Right cardiac atrium (tissue), 5 donors: Measurements from ENCODE around the gene DNAJB5. TPM values are rescaled to one million over a fixed set of nuclear protein-coding genes. Genes with fewer than 3 reads are reported as not detected.
"Not testable (repeated sequence)": the region's sequence is repeated elsewhere in the genome, so short reads cannot be mapped to it uniquely, and the experiment has no call there.

Experiments
- ATAC-seq, 2 donors: fragments of 200-7000 bp; cut with Tn5 transposase; one replicate each; pipeline versions ENCODE4 v1.8.0 to v1.9.1; 2020; ENCODE audit warnings: moderate library complexity in 2 of 2, mild to moderate bottlenecking in 1 of 2
- DNase-seq, 3 donors: peaks; one replicate each; pipeline ENCODE4 v3.0.0-alpha.2; 2020
- H3K27ac ChIP-seq: one replicate; pipeline ENCODE4 v1.5.1; 2013; ENCODE audit warnings: mild to moderate bottlenecking, low read length, control low read depth, moderate library complexity
- H3K27me3 ChIP-seq: one replicate; pipeline ENCODE4 v1.6.1; 2013; ENCODE audit not compliant: control insufficient read depth, insufficient read depth
- H3K4me1 ChIP-seq: one replicate; pipeline ENCODE4 v1.6.1; 2013; ENCODE audit warnings: low read length; ENCODE audit not compliant: control insufficient read depth, insufficient read depth
- H3K4me3 ChIP-seq: one replicate; pipeline ENCODE4 v1.5.1; 2013; ENCODE audit warnings: low read length, control low read depth
- H3K9me3 ChIP-seq: one replicate; pipeline ENCODE4 v1.6.1; 2013; ENCODE audit warnings: low read length; ENCODE audit not compliant: control insufficient read depth
- WGBS: extraction: QIAGEN DNeasy Blood & Tissue Kit; methylation state at CpG from one replicate; pipeline ENCODE4 v1.1.7; 2013; 5-methylcytosine and 5-hydroxymethylcytosine counted together
- intact Hi-C, 4 donors: fragments of 100-400 bp; cut with DNase I; formaldehyde crosslinking; loops; one replicate each; pipeline versions ENCODE4 v1.11.0 to v1.14.0; 2022 to 2023
- long read RNA-seq, 4 donors: library from polyadenylated mRNA; unstranded; transcript quantifications; one replicate each; pipeline ENCODE4 v2.0.0, GENCODE V29; 2020 to 2021
- polyA plus RNA-seq: library from polyadenylated mRNA; stranded (reverse); fragments of 200-250 nt; gene quantifications from one replicate; pipeline ENCODE4 v1.2.3, GENCODE V29; 2013
- total RNA-seq, 4 donors: library from RNA; stranded (reverse); fragmentation: NEBNext Ultra II Directional; extraction: Animal tissue kit (Norgen Biotek cat#: 25700); gene quantifications; one replicate each; pipeline ENCODE4 v1.2.1, GENCODE V29; 2021
- donor health status: healthy with polysubstance abuse.
- donor health status: DM: no; HTN: yes; CAD: no.
- donor health status: DM: no; HTN: no; CAD: no.
- donor health status: DM: no; HTN: yes; CAD: no; lungs with severe emphysema.
- donor health status: DM: yes; HTN: yes; CAD: no.

DNAJB5 gene
- total RNA-seq (10 to 100 TPM; 37.8 to 75.7 (median 51.4) TPM), polyA plus RNA-seq (64.1 TPM)
- long read RNA-seq, donor 1, full-length matches to known transcripts: 24 of 40 reads
- long read RNA-seq, donor 1, partial matches to known transcripts: 2 of 40 reads
- long read RNA-seq, donor 1, other reads (novel, unspliced or antisense): 14 of 40 reads
- long read RNA-seq, donor 2, full-length matches to known transcripts: 8 of 11 reads
- long read RNA-seq, donor 2, partial matches to known transcripts: 1 of 11 reads
- long read RNA-seq, donor 2, other reads (novel, unspliced or antisense): 2 of 11 reads
- long read RNA-seq, donor 3, full-length matches to known transcripts: 74 of 104 reads
- long read RNA-seq, donor 3, partial matches to known transcripts: 10 of 104 reads
- long read RNA-seq, donor 3, other reads (novel, unspliced or antisense): 20 of 104 reads
- long read RNA-seq, donor 4, transcript DNAJB5-201 (4 exons, 2,391 nt): major isoform, 5 of 14 reads
- long read RNA-seq, donor 4, partial matches to known transcripts: 0 of 14 reads
- long read RNA-seq, donor 4, other reads (novel, unspliced or antisense): 8 of 14 reads

- under 1% methylated on average over 65 of the region's 65 CpGs for WGBS
- Histone ChIP-seq H3K27me3 (no peaks in the 10 kb centered on the region), H3K4me1 (peaks cover 27% of the 10 kb centered on the region), H3K27ac (peak within 1 kb of the TSS; percentile 99), H3K4me3 (peak within 1 kb of the TSS; percentile 90), H3K9me3 (no peaks in the 10 kb centered on the region)
- intact Hi-C loops: loop anchor here (5.0 to 10.0 kb wide), 3 partner anchors 84 to 92 kb away; a partner anchor contains a TSS
- DNase-seq (peak; percentile 99), ATAC-seq (peak; percentile 87 to 91)
Observed at GRCh38 chr9:34989003-34989945, at the start of gene DNAJB5. DNAJB5 (plus strand) TSS chr9:34989745; CDS start chr9:34990631, 886 bp downstream.

- DNase-seq, intact Hi-C loops, H3K4me1 ChIP-seq, ATAC-seq, H3K27ac ChIP-seq, H3K27me3 ChIP-seq, H3K9me3 ChIP-seq, H3K4me3 ChIP-seq: not testable (repeated sequence)
Observed at GRCh38 chr9:34939989-34940388, 49.6 kb upstream of the DNAJB5 start.

GRCh38 chr9:34948451-34948850 is 41.1 kb upstream of the DNAJB5 start:
- H3K4me3 ChIP-seq: no peak overlapping the region
- no peak overlapping the region for H3K27ac ChIP-seq
- H3K27me3 ChIP-seq: no peaks in the 10 kb centered on the region
- DNase-seq (no peak), ATAC-seq (no peak)
- 73% methylated on average over 2 of the region's 2 CpGs for WGBS
- no peaks in the 10 kb centered on the region for H3K9me3 ChIP-seq
- intact Hi-C loops: no loop called here
- H3K4me1 ChIP-seq: no peaks in the 10 kb centered on the region

- H3K4me1 ChIP-seq: no peaks in the 10 kb centered on the region
- H3K9me3 ChIP-seq: no peaks in the 10 kb centered on the region
- 89% methylated on average over 2 of the region's 2 CpGs for WGBS
- no peak overlapping the region for H3K4me3 ChIP-seq
- intact Hi-C loops: no loop called here
- H3K27me3 ChIP-seq: no peaks in the 10 kb centered on the region
- no peak for ATAC-seq
- no peak for DNase-seq
- no peak overlapping the region for H3K27ac ChIP-seq
Observed at GRCh38 chr9:34954225-34954624, 35.3 kb upstream of the DNAJB5 start.

GRCh38 chr9:34956066-34956465 is 33.5 kb upstream of the DNAJB5 start:
- H3K4me1 ChIP-seq, intact Hi-C loops, H3K4me3 ChIP-seq, H3K9me3 ChIP-seq, H3K27ac ChIP-seq, H3K27me3 ChIP-seq, DNase-seq, ATAC-seq: not testable (repeated sequence)
- WGBS: 88% methylated on average over 7 of the region's 7 CpGs

GRCh38 chr9:34956648-34957047 is 32.9 kb upstream of the DNAJB5 start:
- Histone ChIP-seq H3K27me3 (no peaks in the 10 kb centered on the region), H3K27ac (no peak overlapping the region), H3K9me3 (no peaks in the 10 kb centered on the region), H3K4me3 (no peak overlapping the region), H3K4me1 (no peaks in the 10 kb centered on the region)
- DNase-seq (no peak), ATAC-seq (no peak)
- 84% methylated on average over 4 of the region's 4 CpGs for WGBS
- intact Hi-C loops: no loop called here

- Histone ChIP-seq H3K4me3 (peak within 1 kb of the TSS; percentile 81), H3K27me3 (no peaks in the 10 kb centered on the region), H3K27ac (no peak within 1 kb of the TSS), H3K9me3 (no peaks in the 10 kb centered on the region), H3K4me1 (no peaks in the 10 kb centered on the region)
- DNase-seq: peak in 2 of 3 donors; percentile 60 to 65
- 2% methylated on average over 115 of the region's 116 CpGs for WGBS
- intact Hi-C loops: no loop called here
- peak; percentile 67 to 78 for ATAC-seq
Observed at GRCh38 chr9:34957492-34958410, 31.8 kb upstream of the DNAJB5 start, which contains the start of gene PHF24. PHF24 (plus strand) TSS chr9:34958285; CDS start chr9:34971299, 13,014 bp downstream.

- H3K27me3 ChIP-seq: no peaks in the 10 kb centered on the region
Observed at GRCh38 chr9:34958411-34958982, 31.0 kb upstream of the DNAJB5 start.

GRCh38 chr9:34959461-34959860 is 30.1 kb upstream of the DNAJB5 start:
- intact Hi-C loops: no loop called here
- Histone ChIP-seq H3K4me3 (no peak overlapping the region), H3K4me1 (no peaks in the 10 kb centered on the region), H3K9me3 (no peaks in the 10 kb centered on the region), H3K27me3 (no peaks in the 10 kb centered on the region), H3K27ac (no peak overlapping the region)
- no peak for ATAC-seq
- DNase-seq: no peak
- 95% methylated on average over 4 of the region's 4 CpGs for WGBS

More at GRCh38 chr9:34958411-34958982, 31.0 kb upstream of the DNAJB5 start:
- ATAC-seq (peak in 1 of 2 donors; percentile 15), DNase-seq (no peak)
- intact Hi-C loops: no loop called here
- WGBS: 15% methylated on average over 21 of the region's 21 CpGs
- Histone ChIP-seq H3K4me1 (no peaks in the 10 kb centered on the region), H3K9me3 (no peaks in the 10 kb centered on the region), H3K27ac (no peak overlapping the region), H3K4me3 (peak overlapping the region; percentile 81)
